GM19372 (cell line): ENCODE measurements around the gene UGCG.
A peak's percentile ranks its signal among the peaks of the same experiment; 100 is the strongest.

Source experiments
- ATAC-seq: cut with Tn5 transposase; IDR thresholded peaks from one replicate; pipeline ENCODE4 v1.9.1; 2021; ENCODE audit warnings: mild to moderate bottlenecking, low read depth, moderate library complexity; ENCODE audit not compliant: unreplicated experiment

The UGCG gene

DNA sequence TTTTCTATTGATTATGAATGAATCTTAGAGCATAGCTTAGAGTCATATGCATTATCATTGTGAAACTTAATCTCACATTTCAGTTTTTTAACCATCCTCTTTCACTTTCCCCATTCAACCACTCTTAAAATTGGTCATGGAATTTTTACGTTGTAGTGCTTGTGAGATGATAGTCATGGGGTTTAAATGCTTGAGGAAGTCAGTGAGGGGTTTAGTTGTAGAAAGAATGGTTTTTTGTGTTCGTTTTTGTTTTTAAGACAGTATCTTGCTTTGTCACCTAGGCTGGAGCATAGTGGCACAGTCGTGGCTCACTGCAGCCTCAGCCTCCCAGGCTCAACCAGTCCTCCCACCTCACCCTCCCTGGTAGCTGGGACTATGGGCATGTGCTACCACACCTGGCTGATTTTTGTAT is 19.6 kb downstream of the UGCG start:
- peak; percentile 57 for ATAC-seq

DNA sequence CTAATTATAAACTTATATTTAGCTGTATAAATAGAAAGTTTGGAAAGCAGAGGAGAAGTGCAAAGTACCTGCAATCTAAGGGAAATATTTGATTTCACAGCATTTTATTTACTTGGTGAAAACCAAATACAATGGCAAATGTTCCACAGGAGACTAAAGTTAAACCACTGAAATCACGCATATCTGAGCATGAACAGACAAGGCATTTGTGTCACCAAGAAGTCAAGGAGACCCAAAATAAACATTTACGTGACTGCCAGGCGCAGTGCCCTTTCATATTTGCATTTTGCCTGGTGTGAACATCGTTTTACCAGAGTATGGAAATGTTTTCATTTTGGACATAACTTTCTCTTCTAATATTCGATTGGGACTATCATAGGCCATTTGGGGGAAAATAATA is 20.6 kb downstream of the UGCG start:
- ATAC-seq, result no peak

DNA sequence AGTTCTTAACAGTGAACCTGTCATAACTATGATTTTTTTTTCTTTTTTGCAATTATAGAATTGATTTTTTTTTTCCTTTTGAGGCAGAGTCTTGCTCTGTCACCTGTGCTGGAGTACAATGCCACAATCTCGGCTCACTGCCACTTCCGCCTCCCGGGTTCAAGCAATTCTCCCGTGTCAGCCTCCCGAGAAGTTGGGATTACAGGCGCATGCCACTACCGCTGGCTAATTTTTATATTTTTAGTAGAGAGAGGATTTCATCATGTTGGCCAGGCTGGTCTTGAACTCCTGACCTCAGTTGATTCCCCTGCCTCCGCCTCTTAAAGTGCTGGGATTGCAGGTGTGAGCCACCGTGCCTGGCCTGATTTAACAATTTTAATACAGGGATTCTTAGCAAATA is 21.4 kb downstream of the UGCG start:
- no peak for ATAC-seq

DNA sequence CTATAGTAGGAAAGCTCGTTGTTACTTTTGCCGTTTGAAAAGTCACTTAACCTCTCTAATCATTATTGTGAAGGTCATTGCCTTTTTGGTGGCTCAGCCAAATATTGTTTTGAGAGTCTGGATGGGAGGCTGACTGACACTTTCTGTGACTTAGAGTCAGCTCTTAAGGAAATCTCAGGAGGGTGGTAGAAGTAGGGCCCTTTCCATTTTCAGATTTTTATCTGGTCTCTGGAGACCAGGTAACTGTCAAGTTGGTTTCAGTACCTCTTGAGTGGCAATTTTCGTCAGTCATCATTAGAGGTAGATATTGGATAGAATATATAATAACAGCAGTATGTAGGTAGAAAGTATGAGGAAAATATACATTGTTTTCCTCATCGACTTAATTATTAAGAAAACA is 23.3 kb downstream of the UGCG start:
- ATAC-seq, result no peak

DNA sequence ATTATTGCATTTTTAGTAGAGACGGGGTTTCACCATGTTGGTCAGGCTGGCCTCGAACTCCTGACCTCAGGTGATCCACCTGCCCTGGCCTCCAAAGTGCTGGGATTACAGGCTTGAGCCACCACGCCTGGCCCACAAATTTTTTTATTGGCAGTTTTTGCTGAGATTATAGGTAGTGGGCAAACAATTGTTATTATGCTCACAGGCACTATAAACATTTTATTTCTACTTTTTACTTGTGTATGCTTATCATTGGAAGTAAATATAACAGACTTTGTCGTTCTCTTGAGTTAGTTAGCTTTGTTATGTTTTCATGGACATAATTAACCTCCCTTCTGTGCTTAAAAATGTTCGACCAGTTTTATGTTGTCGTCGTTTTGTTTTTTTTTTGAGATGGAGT is 23.9 kb downstream of the UGCG start:
- no peak for ATAC-seq

DNA sequence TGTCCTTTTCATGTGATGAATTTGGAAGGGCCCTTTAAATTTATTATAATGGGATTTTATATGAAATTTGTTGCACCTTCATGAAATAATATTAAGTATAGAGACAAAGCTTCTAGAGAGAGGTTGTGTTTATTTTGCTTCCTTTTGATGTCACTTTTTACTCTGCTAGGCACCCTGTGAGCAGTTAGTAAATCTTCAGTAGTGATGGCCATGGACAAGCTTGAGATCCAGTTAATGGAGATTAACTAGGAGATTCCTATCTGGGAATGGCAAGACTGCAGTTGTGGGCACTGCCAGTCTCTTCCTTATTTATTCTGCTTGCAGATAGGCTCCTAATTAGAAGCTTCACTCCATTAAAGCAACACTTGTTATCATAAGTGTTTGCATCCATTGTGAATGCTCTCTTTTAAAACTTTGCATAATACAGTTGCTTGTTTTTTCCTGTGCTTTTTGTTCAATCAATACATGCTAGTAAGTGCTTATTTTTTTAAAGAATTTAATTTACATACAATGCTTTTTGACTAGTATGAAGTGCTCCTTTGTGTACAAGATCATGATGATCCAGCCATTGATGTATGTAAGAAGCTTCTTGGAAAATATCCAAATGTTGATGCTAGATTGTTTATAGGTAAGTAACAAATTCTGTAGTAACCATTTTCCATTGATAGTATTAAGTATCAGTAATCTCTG is 25.9 kb downstream of the UGCG start:
- no peak for ATAC-seq

DNA sequence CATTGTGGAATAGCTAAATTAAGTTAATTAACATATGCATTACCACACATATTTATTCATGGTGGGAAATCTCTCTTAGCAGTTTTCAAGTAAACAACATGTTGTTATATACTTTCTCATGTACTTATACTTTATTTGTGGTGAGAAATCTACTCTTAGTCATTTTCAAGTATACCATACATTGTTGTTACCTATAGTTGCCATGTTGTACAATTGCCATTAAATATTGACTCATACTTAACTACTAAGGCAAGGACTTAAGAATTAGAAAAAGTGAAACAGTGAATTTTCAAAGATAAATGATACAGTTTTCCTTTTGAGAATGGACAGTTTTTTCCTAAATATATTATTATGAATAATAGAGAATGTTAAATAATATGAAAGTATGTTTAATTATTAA is 27.7 kb downstream of the UGCG start:
- no peak for ATAC-seq

DNA sequence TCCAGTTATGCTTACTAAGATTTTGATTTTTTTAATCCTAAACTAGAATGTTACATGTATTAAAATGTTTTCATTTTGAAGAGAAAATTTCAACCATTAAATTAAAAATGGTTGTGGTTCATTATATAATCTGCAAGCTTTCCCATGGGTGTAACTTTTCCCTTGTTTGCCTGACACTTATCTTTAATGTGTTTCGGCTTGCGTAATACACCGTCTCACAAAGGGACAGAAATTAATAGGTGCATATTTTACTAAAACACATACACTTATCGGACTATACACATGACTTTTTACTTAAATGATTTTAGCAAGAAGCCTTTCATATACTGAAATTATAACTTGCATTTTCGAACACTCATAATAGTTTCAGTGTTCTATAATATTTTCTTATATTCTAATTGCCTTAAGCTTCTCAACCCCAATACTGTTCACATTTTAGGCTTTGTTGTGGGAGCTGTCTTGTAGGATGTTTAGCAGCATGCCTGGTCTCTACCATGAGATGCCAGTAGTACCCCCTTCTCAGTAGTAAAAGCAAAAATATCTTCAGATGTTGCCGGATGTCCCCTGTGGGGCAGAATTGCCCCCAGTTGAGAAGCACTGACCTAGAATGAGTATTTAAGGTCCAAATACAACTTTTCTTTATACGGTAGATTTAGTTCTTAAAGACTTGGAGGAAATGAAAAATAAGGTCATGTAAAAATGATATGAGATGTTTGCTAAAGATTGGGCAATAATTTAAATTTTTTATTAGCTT is 28.6 kb downstream of the UGCG start:
- ATAC-seq, result no peak

DNA sequence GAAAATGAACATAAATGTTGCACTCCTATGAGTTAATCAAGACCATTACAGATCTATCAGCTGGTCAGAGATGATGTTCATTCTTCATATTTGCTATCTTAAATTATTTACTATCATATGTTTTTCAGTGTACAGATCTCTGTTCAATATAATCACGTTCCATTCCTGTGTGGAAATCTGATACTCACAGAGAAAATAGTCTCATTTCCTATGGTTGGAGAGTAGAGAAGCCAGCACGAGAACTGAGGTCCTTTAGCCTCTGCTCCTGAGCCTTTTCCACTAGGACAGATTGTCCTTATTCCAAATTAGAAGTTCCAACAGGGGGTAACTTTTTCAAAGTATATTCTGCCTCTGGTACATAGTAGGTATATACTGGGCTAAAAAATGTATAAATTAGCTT is 29.2 kb downstream of the UGCG start:
- ATAC-seq, result no peak

DNA sequence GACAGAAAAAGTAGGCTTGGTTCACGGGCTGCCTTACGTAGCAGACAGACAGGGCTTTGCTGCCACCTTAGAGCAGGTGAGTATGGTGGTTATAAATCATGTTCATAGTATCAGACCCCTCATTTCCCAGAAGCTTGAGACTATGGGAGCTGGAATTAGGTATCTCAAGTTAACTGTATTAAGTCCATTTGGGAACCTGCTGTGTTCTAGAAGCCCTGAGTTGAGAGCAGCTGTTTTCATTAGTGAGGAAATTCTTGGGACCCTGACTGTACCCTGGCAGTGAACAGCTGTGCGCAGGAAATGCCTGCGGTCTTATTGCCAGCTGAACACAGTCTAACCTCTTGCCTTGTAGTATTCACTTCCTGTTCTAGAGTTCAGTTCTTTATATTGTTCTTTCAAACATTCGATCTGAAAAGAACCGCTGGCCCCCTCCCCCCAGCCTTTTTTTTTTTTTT is 29.8 kb downstream of the UGCG start:
- ATAC-seq, result peak; percentile 96

DNA sequence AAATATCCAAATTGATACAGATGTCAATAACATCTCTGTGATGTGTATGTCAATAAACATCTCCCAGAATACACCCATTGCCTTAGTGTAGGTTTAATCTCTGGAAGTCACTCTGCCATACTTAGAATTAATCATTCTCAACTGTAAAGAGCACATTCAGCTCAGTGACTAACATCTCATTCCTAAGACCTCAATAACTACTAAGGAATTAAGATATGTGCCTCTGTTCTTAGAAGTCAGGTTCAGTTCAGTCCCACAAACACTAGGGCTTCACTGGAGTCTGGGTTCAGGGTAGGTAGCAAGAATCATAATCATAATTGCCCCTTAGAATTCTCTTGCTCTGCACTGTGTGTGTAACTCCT is 31.7 kb downstream of the UGCG start:
- no peak for ATAC-seq

DNA sequence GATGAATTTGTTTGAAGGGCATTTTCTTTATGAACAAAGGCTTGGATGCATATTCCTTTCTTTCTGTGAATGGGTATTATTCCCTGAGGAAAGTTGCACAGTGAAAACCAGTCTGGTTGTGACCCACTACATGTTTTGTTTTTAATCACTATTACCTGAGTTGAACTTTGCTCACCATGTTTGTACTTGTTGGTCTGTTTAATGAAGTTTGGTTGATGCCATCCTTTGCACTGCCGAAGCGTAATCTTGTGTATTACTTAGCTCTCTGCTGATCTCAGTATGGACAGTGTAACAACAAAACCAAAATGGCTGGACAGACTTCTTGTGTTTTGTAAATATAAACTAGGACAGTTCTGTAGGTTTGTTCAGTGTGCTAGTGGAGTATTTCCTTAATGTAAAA is 38.1 kb downstream of the UGCG start:
- no peak for ATAC-seq

DNA sequence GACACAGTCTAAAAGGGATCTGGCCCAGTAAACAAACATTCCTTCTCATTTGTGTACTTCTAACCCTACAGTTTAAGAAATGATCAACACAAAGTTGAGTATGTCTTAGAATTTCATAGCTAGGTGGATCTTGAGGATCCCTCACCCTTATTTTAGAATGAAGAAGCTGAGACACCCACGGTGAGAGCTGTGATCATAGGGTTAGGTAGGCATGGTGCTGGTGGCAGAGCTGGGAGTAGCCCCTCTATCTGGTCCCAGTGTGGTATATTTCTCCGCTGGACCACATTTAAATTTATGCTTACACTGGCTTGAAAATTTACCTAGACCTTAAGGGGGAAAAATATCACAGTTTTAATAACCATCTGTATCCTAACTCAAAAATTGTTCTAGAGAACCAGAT is 39.8 kb downstream of the UGCG start:
- no peak for ATAC-seq

DNA sequence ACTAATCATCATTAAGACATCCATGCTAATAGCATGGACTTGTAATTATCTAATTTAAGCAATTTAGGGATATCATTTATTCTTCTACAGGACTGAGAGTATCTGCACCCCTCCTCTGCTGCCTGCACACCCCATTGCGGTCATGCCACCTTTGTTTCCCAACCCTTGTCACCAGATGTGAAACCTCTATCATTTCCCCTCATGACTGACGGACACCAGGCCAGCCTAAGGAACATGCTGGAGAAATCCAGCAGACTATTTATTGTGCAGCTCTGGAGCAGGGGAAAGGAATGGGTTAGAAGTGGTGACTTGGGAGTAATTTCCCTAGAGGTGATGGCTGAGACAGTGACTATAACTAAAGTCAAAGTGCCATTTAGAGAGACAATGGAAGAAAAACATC is 40.7 kb downstream of the UGCG start:
- peak; percentile 15 for ATAC-seq

DNA sequence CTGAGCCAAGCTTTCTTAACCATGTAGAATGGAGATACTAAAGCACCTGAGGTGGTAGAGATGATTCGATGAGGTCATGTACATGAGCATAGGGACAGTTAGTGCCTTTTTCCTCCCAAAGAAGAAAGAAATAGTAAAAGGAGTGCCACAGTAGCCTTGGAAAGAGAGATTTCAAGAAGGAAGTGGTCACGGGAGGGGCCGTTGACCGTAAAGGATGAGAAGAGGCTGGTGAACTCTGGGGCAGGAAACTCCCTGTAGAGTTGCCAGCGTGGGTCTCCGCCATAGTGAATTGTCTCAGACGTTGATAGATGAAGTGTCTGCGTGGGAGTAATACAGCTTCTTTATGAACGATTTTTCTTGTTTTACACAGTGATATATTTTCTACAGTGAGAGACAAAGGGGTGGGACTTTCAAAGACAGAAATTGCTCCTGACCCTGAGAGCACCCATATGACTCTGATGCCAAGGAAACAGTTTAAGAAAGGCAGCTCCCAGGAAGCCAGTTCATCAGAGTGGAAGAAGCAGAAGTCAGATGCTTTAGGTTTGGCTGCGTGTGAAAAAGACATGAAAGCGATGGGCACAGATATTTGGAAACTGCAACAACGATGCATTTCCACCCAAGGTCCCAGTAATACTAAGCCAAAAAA is 41.3 kb downstream of the UGCG start:
- peak; percentile 50 for ATAC-seq

DNA sequence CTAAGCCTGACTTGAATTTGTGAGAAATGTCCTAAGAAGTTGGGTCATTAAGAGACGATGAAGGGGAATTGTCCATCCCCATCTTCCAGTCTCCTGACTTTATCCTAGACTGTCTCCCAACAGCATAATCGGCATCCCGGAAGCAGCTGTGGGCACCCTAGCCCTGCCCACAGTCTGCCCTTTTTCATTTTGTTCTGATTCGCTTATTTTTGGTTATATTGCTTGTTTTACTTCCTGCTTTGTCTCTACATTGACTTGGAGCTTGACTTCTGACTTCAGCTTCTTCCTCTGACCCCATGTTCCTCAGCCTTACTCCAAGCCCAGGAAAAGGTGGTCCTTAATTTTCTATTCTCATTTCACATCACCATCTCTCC is 41.8 kb downstream of the UGCG start:
- peak; percentile 23 for ATAC-seq

DNA sequence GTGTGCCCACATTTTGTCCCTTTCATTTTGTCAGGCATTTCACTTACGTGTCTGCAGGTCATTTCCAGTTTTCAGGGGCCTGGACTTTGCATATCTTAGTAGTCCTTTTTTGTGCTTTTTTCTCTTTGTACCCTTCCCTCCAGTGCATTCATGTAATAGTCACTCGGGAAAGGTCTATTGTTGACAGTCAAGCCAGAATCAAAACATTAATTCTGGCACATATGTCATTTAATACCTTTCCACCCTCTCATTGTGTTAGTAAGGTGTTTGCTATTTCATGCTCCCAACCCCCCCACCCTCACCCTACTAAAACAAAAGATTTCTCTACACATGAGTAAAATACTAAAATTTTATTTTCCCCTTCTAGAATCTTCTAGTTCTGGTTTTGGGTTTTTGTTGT is 42.7 kb downstream of the UGCG start:
- no peak for ATAC-seq

DNA sequence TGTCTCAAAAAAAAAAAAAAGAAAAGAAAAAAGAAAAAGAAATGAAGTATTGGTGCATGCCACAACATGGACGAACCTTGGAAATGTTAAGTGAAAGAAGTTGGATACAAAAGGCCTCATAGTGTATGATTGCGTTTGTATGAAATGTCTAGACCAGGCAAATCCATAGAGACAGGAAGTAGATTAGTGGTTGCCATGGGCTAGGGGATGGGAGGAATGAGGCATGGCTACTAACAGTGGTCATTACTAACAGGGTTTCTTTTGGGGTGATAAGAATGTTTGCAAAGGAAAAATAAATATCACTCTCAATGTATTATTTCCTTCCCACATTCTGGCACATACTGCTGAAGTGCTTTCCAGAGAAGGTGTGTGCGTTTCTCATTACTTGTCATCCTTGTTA is 44.1 kb downstream of the UGCG start:
- no peak for ATAC-seq

DNA sequence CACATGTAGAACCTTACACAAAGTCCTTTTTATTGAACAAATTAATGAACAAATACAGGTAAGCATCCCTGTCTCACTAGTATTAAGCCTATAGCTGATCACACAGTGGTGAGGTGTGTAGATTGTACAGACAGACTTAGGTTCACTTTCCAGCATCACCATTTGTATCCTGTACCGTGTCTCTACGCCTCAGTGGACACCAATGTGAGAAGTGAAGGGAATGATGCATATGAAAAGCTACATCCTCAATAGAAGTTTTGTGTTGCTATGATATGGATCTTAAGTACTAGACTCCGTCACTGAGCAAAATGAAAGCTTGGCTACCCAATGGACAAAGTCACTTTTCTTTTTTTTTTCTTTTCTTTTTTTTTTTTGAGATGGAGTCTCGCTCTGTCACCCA is 46.6 kb downstream of the UGCG start:
- ATAC-seq, result no peak

DNA sequence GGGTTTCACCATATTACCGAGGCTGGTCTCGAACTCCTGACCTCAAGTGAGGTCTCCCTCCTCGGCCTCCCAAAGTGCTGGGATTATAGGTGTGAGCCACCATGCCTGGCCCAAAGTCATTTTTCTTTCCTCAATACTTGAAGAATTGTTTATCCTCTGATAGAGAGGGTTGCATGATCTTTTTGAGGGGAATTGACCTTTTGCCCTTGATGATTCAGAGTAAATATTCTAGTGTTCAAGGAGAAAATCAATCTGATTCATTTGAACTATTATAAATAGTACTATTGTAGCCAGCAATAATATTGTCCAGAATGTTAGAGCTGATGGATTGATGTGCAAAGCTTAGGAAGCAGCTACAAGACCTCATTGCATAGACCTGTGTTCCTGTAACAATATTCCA is 47.1 kb downstream of the UGCG start:
- no peak for ATAC-seq

DNA sequence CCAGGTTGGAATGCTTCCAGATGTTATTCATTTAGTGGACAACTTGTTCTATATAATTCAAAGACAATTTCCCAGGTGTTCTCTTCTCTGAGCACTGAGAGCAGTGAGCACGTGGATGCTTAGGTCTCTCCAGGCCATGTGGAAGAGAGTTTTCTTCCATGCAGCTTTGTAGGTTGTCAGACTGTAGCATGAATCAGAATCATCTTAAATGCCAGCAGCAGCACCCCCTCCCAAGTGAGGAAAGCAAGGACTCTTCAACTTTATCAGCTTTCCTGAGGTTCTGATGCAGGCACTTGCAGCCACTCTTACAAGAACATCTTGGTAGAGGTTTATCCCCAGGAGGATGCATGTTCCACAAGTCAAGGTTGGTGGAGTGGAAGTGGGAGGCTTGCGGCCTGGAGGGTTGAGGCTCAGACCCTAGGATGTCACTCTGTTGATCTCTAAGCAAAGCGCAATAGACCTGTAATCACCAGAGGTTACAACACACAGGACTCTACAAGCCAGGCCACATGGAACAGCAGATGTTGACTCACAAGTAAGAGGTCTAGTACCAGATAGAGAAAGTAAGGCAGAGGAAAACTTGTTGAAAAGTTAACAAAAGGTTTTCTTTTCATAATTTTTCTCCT is 47.7 kb downstream of the UGCG start:
- ATAC-seq, result no peak
